ENCODE results near the gene COL12A1. TPM values are rescaled to one million over a fixed set of nuclear protein-coding genes. Genes with fewer than 3 reads are reported as not detected.

COL12A1 gene
- total and polyA plus RNA-seq, 2 experiments from 2014 or later, result 9.2 to 49.0 TPM

DNA sequence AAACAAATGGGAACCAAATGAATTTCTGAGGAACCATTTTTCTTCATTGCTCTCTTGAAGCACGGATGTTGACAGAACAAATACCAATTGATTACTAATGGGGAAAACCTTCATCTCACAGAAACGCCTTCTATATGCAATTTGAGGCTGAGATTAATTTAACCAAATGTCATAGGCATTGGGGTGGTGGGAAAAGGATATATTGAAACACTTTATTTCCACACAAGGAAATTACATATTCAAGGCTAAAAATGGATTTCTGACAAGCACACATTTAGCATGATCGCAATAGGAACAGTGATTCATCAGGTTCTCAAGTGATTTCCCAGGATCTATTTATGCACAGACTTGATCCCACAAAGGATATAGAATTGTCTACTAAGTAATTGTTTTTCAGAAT lies 88.9 kb downstream of the COL12A1 start:
- no peak for DNase-seq (ENCODE audit: low spot score)
- no peaks in the 10 kb centered on the region for H3K9me3 ChIP-seq (ENCODE audit: low read depth)
- H3K36me3 ChIP-seq (replicated peaks; ENCODE audit: insufficient read depth, low read depth), result no peaks in the 10 kb centered on the region
- TF ChIP-seq EZH2phosphoT487 (IDR thresholded peaks at IDR 0.05; ENCODE audit: low read depth, severe bottlenecking, unreplicated experiment) (no peak), EZH2 (IDR thresholded peaks at IDR 0.05; ENCODE audit: borderline replicate concordance) (no peak)
- TF ChIP-seq, protein P1, sequence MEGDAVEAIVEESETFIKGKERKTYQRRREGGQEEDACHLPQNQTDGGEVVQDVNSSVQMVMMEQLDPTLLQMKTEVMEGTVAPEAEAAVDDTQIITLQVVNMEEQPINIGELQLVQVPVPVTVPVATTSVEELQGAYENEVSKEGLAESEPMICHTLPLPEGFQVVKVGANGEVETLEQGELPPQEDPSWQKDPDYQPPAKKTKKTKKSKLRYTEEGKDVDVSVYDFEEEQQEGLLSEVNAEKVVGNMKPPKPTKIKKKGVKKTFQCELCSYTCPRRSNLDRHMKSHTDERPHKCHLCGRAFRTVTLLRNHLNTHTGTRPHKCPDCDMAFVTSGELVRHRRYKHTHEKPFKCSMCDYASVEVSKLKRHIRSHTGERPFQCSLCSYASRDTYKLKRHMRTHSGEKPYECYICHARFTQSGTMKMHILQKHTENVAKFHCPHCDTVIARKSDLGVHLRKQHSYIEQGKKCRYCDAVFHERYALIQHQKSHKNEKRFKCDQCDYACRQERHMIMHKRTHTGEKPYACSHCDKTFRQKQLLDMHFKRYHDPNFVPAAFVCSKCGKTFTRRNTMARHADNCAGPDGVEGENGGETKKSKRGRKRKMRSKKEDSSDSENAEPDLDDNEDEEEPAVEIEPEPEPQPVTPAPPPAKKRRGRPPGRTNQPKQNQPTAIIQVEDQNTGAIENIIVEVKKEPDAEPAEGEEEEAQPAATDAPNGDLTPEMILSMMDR (IDR thresholded peaks at IDR 0.05; ENCODE audit: poor library complexity), result no peak
- no peaks in the 10 kb centered on the region for H3K27me3 ChIP-seq
- no peak overlapping the region for H3K4me2 ChIP-seq
- H3K9me2 ChIP-seq (replicated peaks; ENCODE audit: insufficient read depth), result no peaks in the 10 kb centered on the region
- 93% methylated on average over 3 of the region's 3 CpGs for WGBS (ENCODE audit: low lambda C conversion rate, missing lambda C conversion rate)
- no peak overlapping the region for H3K4me3 ChIP-seq
- no peak overlapping the region for H2AFZ ChIP-seq
- no peak overlapping the region for H3K27ac ChIP-seq
- H3K4me1 ChIP-seq (ENCODE audit: insufficient read depth), result peaks cover 10% of the 10 kb centered on the region
- H3K79me2 ChIP-seq, result no peaks in the 10 kb centered on the region
- no peaks in the 10 kb centered on the region for H4K20me1 ChIP-seq (ENCODE audit: insufficient read depth, poor library complexity, severe bottlenecking)

DNA sequence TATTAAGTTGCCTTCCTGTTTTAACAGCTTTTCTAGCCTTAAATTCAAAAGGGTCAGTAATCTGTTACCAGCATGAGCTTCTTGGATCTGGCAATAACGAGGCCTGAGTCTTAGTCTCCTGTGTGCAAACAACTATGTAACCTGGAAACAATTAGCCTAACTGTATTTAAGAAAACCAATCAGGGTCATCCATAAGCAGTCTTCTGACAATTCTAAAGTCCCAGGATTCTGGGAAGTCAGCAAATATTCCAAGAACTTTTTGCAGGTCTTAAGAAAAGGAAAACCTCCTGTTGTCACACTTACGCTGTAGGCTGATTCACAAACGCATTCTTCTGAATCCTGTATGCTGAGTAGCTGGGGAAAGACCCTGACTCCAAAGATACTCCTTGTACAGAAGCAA lies 90.4 kb downstream of the COL12A1 start:
- Histone ChIP-seq H4K20me1 (ENCODE audit: insufficient read depth, poor library complexity, severe bottlenecking) (no peaks in the 10 kb centered on the region), H3K27me3 (no peaks in the 10 kb centered on the region), H2AFZ (peak overlapping the region; percentile 26), H3K27ac (no peak overlapping the region), H3K4me3 (no peak overlapping the region), H3K4me1 (ENCODE audit: insufficient read depth) (peaks cover 10% of the 10 kb centered on the region), H3K9me2 (replicated peaks; ENCODE audit: insufficient read depth) (no peaks in the 10 kb centered on the region), H3K4me2 (peak overlapping the region; percentile 27), H3K36me3 (replicated peaks; ENCODE audit: insufficient read depth, low read depth) (no peaks in the 10 kb centered on the region), H3K9me3 (ENCODE audit: low read depth) (no peaks in the 10 kb centered on the region), H3K79me2 (no peaks in the 10 kb centered on the region)
- TF ChIP-seq EZH2 (IDR thresholded peaks at IDR 0.05; ENCODE audit: borderline replicate concordance) (no peak), EZH2phosphoT487 (IDR thresholded peaks at IDR 0.05; ENCODE audit: low read depth, severe bottlenecking, unreplicated experiment) (no peak)
- TF ChIP-seq, protein P1 (IDR thresholded peaks at IDR 0.05; ENCODE audit: poor library complexity), result no peak
- WGBS (ENCODE audit: low lambda C conversion rate, missing lambda C conversion rate), result 43% methylated on average over 3 of the region's 3 CpGs
- no peak for DNase-seq (ENCODE audit: low spot score)

DNA sequence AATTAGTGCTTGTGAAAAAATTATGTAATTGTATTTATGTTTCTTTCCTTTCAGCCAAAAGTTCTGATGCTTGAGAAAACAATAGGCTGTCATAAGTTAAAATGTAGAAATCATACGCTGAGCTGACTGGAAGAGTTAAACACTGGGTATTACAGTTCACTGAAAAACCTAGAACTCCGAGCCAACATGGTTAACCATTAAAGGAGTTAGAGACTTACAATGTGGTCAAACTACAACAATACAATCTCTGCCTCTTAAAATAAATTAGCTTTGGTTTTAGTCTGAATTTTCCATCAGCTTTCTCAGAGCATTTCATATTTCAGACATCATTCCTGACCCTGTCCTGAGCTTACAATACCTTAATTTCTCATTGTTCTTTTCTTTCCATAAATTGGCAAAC lies 91.0 kb downstream of the COL12A1 start:
- H2AFZ ChIP-seq, result peak overlapping the region; percentile 26
- no peaks in the 10 kb centered on the region for H3K36me3 ChIP-seq (replicated peaks; ENCODE audit: insufficient read depth, low read depth)
- H3K9me3 ChIP-seq (ENCODE audit: low read depth), result no peaks in the 10 kb centered on the region
- DNase-seq (ENCODE audit: low spot score), result no peak
- H3K4me3 ChIP-seq, result no peak overlapping the region
- TF ChIP-seq EZH2phosphoT487 (IDR thresholded peaks at IDR 0.05; ENCODE audit: low read depth, severe bottlenecking, unreplicated experiment) (no peak), EZH2 (IDR thresholded peaks at IDR 0.05; ENCODE audit: borderline replicate concordance) (no peak)
- TF ChIP-seq, protein P1 (IDR thresholded peaks at IDR 0.05; ENCODE audit: poor library complexity), result no peak
- no peak overlapping the region for H3K27ac ChIP-seq
- 67% methylated on average over 2 of the region's 2 CpGs for WGBS (ENCODE audit: low lambda C conversion rate, missing lambda C conversion rate)
- no peaks in the 10 kb centered on the region for H3K27me3 ChIP-seq
- peaks cover 10% of the 10 kb centered on the region for H3K4me1 ChIP-seq (ENCODE audit: insufficient read depth)
- no peaks in the 10 kb centered on the region for H3K79me2 ChIP-seq
- no peaks in the 10 kb centered on the region for H4K20me1 ChIP-seq (ENCODE audit: insufficient read depth, poor library complexity, severe bottlenecking)
- H3K9me2 ChIP-seq (replicated peaks; ENCODE audit: insufficient read depth), result no peaks in the 10 kb centered on the region
- H3K4me2 ChIP-seq, result peak overlapping the region; percentile 27

DNA sequence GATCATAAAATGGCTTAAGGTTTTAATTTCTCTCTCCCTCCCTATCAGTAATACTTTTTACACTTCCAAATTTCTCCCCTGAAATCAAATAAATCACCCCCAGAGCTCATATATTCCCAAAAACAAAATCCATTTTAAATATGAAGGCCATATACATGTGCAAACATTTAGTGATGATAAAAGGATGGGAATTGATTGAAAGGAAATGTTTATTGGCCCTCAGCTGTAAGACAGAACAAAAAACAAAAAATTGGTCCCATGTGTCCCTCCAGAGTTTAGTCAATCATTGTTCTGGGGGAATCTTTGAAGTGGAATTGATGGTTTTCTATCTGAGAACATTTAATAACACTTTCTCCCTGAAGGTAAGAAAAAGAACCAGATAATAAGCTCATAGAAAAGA lies 91.7 kb downstream of the COL12A1 start:
- TF ChIP-seq, protein P1 (IDR thresholded peaks at IDR 0.05; ENCODE audit: poor library complexity), result no peak
- TF ChIP-seq EZH2phosphoT487 (IDR thresholded peaks at IDR 0.05; ENCODE audit: low read depth, severe bottlenecking, unreplicated experiment), result no peak
- TF ChIP-seq EZH2 (IDR thresholded peaks at IDR 0.05; ENCODE audit: borderline replicate concordance), result no peak
- no peak overlapping the region for H3K4me3 ChIP-seq
- no peak overlapping the region for H3K4me2 ChIP-seq
- no peaks in the 10 kb centered on the region for H3K27me3 ChIP-seq
- H3K36me3 ChIP-seq (replicated peaks; ENCODE audit: insufficient read depth, low read depth), result no peaks in the 10 kb centered on the region
- peaks cover 10% of the 10 kb centered on the region for H3K4me1 ChIP-seq (ENCODE audit: insufficient read depth)
- H3K79me2 ChIP-seq, result no peaks in the 10 kb centered on the region
- DNase-seq (ENCODE audit: low spot score), result no peak
- H3K9me3 ChIP-seq (ENCODE audit: low read depth), result no peaks in the 10 kb centered on the region
- H3K27ac ChIP-seq, result no peak overlapping the region
- no peaks in the 10 kb centered on the region for H3K9me2 ChIP-seq (replicated peaks; ENCODE audit: insufficient read depth)
- no peak overlapping the region for H2AFZ ChIP-seq
- no peaks in the 10 kb centered on the region for H4K20me1 ChIP-seq (ENCODE audit: insufficient read depth, poor library complexity, severe bottlenecking)
